GM21515 (cell line): ENCODE results near the gene MLN.

Source experiments
- ATAC-seq: cut with Tn5 transposase; IDR thresholded peaks from one replicate; pipeline ENCODE4 v1.9.1; 2021; ENCODE audit not compliant: unreplicated experiment

MLN gene

DNA sequence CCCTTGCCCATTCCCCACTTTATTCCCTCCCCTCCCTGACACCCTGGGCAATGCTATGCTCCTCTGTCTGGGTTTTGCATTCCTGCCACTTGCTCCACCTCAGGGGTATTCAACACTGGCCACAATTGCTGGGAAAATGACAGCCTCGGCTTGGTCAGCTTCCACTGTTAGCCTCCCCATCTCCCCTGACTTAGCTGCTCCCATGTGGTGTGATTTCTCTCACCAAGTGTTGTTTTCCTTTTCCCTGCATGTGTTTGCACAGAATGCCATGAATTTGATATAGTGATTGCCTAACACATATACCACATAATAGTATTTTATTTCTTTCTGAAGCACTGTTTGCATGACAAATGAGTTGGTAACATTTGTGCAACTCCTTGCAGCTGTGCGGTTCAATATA, 13.4 kb downstream of the MLN start:
- no peak for ATAC-seq

DNA sequence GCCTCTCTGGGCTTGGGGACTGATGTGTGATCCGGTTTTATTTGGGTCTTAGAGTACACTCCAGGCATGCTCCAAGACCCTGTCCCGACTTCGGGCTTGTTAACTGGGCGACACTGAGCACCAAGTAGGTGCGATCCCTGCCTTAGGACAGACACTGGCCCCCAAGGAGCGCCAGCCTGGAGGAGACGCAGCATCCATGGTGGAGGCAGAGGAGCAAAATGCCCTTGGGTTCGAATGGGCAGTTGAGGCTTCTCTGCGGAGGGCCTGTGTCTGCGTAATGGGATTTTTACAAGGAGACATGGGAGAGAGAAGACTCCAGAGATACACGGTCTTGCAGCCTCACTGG, 14.3 kb downstream of the MLN start:
- ATAC-seq, result no peak

DNA sequence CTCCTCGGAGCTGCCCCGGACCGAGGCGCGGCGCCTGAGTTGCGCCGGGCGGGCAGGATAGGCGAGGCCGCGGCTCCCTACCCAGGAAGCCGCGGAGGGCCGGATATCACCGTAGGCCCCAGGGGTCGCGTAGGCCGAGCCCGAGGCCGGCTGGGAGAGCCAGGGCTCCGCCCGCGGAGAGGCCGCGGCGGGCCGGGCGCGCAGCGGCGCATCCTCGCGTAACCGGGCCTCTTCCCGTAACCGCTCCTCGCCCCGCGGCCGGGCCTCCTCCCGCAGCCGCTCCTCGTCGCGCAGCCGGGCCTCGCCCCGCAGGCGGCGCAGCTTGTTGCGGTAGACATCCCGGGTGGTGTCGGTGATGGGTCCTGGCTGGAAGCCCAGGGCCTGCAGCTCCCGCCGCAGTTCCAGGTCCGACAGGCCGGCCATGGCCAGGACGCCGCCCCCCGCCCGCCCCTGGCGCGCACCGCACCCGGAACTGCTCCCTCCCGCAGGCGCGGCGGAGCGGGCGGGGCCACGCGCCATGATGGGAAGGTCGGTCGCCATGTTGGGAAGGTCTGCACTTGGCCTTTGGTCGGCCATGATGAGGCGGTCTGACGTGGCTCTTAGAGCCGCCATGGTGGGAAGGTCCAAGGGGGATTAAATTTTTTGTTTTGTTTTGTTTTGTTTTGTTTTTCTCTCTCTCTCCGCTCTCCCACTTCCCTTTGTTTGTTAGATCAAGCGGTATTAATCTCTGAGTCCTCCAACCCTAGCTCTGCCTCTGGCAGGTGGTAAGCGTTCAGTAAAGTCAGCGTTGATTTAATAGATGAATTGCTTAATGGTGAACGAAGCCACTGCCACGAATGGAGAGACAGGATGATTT, 14.9 kb downstream of the MLN start, which contains the start of gene LEMD2:
TSS of gene LEMD2 (minus strand) at position 437 of the 856 bp plus-strand sequence. CDS start at position 423, 14 bp downstream.
- peak; percentile 82 for ATAC-seq

DNA sequence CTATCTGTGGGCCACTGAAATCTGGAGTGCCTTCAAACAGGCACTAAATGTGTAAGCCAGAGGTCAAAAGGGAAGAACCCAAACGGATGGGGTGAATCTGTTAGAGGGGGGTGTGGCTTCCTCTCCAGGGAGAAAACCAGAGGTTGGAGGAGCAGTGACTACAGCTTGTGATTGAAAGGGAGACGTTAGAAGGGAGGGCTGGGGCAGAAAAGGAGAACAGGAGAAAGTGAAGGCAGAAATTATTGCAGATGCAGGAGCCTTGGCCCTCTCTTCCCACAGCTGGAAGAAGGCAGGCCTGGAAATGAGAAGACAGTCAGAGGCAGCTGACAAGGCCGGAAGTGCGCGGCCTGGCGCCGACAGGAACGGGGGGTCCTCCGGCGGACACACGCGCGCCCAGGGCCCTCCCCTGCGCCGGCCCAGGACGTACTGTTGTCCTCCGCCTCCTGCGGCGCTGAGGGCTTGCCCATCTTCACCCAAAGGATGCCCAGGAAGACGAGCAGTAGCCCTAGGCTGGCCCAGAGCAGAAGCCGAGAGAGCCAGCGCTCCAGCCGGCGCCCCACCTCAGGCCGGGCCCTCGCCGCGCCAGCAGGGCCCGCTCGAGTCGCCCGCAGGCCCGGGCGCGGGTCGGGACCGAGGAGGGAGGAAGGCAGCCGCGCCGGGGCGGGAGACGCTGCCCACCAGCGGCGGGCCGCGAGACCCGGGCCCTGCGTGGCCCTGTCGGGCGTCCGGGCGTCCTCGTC, 15.7 kb downstream of the MLN start:
- ATAC-seq, result peak; percentile 38

DNA sequence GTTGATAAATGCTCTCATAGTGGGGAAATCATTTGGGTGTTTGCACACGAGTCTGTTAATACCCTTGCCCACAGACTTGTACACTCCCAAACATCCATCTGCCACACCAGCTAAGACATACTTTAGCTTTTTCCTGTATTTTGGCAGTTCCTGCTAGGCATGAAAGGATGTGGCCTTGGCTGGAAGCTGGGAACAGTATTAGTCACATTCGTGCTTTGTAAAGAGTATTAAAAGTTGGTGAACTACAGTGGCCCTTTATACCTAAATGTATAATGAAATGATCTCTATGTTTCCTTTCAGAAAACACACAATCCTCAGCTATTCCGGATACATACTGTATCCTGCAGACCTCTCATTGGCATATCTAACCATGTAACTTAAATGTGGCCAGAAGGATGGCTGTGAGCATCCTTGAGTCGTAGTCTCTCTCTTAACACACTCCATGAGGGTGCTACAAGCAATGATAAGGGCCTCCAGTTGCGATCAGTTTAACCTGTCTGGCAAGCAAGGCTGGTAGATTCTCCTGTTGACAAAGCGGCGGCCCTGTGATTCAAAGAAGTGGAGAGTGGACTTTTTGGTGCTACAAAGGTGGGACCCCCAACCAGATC, 16.4 kb downstream of the MLN start:
- ATAC-seq, result no peak

DNA sequence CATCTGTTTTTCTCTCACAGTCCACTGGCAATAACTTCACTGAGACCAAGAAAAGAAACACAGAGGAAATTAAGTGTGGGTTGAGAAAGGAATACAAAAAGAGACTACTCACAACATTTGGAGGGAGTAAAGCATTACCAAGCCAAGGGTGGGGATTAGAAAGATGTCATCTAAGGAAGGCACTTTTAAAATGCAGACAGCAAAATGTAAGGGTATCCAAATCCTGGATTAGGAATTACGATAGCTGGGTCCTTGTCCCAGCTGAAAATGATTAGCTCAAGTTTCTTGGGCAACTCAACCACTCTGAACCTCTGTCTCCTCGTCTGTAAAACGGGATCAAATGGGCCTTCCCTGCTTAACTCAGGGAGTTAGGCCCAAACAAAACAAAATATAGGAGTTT, 17.1 kb downstream of the MLN start:
- ATAC-seq, result no peak

DNA sequence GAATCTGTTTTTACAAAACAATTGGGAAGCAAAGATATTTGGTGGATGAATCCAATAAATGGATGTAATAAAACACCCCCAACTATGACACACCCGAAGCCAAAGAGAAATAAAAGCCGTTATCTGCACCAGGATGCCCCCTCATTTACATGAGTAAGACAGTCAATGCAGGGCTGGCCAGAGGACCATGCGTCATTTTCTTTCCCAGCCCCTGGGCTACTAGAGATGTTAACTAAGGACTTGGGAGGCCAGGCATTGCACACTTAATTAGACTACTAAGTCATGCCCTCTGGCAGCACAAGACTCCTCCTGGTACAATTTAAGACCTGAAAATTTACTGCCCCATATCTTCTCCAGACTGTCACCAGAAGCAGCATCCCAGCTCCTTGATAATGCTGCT, 18.0 kb downstream of the MLN start:
- no peak for ATAC-seq

DNA sequence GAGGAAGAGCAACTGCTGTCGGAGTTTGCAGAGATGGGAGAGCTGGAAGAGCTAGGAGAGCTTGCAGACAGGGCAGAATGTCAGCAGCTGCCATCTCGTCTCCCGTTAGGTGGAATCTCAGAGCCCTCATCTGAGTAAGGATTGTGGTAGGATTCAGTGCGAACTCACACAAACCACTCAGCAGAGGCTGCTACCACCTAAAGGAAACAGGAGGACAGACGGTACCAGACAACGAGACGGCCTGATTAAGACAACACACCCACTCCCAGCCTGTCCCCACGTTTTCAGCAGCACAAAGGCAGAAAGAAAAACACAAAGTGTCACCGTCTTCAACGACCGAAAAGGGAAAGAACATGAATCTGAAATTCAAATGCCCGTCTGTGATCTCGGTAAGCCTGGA, 19.0 kb downstream of the MLN start:
- no peak for ATAC-seq

DNA sequence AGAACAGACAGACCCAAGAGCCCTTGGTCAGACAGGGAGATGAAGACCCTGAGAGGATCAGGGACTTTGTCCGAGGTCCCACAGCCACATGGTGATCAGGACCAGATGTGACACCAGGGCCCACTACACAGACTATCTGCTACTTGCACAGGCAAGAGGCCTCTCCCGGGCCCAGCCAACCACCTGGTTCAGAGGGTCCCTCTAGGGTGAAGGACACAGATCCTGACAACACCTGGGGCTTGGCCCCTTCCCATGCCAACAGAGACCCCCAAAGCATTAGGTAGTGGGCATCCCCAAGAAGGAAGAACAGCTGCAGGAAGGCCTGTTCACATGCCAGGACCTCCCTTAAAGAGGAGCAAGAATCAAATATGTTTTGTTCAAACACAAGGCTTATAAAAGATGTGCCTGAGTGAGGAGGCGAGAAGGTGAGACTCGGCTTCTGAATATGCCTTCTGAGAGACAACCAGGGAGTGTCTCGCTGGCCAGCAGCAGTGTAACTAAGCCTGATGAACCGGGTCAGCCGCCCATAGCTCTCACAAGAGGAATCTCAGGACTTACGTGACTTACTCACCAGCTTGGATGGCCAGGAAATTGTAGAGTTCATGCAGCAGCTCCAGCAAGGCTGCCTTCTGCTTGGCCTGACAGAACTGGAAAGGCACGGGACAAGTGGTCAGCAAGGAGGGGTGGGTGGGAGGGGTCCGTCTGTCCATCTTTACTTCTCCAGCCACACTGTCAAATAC, 19.9 kb downstream of the MLN start:
- ATAC-seq, result no peak

DNA sequence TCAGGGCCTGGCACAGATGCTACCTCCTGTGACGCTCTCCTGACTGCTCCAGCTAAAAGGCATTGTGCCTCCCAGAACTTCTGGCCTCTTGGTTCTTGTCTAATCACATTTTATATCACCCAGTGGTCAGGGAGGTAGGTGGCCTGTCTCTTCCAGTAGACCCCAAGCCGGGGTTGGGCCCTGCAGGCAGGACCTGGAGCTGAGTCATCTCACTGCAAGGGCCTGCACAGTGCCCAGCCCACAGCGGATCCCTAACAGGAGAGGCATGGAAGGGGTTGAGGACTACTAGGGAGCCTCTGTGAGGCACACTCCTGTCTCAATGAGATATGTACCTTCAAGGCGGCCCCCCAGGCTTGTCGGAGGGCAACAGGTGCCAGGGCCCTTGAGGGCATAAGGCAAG, 21.2 kb downstream of the MLN start:
- no peak for ATAC-seq

DNA sequence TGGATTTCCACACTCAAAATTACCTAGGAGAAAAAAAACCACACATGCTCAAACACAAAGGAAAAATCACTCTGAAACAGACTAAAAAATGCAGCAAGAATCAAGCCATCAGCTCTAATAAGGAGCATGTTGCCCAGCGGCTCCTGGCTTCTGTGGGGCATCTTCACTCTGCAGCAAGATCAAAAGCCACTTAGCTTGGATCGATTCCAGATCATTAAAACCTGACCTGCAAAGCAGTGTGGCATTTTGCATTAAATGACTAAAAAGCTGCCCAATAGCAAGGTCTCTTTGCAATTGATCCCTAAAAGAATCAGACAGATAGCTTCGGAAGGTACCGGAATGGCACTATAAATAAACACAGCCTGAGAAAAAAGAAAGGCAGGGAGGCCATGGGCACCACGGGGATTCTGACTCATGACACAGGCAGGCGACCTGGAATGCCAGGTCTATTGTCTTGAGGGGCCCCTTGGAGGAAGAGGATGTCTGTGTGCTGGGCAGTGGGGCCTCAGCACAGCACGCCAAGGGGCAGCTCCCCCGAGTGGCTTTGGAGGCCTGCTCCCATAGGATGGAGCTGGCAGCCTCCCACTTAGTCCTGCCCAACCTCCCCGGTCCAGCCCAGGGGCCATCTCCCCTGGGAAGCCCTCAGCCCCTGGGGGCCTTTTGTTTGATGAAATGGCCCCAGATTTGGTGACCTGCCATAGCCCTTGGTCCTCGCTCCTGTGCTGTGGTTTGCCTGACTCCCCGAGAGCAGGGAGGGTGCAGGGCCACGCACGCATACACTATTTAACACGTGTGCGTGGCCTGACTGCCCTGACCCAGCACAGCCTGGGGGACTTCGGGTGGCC, 22.4 kb downstream of the MLN start:
- ATAC-seq, result no peak

DNA sequence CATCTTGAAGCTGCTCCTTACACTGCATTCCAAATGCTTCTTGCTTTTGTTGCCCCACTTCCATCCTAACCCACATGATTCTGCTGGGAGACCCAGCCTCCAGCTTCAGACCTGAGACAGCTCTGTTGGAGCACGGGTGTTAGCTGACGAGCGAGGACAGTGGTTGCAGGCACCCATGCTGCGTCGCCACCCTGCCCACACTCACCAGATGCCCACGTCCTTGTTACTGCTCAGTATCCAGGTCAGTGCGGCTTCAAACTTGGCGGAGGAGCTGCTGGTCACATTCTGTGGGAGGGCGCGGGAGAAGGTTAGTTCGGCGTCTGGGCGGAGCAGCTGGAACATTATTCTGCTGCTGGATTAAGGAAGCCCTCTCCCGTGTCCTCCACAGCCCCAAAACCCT, 23.9 kb downstream of the MLN start:
- ATAC-seq, result no peak

DNA sequence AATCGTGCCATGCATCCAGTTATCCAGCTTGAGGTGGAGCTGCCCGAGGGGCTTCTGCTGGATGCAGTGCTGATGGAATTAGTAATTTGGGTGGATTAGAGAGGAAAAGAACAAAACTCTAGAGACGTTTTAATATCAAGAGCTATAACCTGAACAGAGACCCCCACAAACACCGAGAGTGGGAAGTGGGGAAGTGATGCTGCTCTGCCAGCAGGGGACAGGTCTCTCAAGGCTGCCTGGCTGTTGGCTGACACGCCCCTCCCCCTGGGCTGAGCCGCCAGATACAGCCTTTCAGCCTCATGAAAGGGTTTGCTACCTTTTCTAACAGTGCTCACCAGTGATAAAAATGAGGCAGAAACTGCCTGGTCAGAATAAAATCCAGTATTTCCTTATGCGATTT, 24.5 kb downstream of the MLN start:
- no peak for ATAC-seq

DNA sequence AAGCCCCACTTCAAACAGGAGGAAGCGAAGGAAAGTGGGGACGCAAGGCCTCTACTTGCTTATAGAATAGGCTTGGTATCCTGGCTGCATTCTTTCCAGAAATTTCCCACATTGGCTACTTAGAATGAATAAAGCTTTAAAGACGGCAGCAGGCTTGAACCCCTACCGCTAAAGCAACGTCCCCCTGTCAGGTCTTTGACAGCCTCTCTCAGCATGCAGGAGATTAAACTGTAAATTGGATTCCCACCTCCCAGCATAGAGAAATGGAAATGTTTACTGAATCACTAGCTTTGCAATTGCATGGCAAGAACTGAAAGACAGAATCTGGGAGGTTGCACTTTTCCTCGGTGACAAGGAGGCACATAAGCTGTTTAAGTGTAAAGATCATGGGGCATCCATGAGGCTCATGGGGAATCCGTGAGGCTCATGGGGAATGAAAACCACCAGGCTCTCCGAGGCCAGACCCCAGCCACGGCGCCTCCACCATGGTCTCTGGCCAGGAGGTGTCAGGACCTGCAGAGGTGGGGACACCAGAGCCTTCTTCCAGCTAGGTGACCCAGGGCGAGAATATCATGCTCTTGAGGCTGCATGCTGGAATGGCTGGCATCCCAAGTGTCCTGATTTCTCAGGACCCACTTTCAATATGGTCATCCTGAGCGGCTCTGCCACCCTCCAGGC, 25.2 kb downstream of the MLN start:
- no peak for ATAC-seq

DNA sequence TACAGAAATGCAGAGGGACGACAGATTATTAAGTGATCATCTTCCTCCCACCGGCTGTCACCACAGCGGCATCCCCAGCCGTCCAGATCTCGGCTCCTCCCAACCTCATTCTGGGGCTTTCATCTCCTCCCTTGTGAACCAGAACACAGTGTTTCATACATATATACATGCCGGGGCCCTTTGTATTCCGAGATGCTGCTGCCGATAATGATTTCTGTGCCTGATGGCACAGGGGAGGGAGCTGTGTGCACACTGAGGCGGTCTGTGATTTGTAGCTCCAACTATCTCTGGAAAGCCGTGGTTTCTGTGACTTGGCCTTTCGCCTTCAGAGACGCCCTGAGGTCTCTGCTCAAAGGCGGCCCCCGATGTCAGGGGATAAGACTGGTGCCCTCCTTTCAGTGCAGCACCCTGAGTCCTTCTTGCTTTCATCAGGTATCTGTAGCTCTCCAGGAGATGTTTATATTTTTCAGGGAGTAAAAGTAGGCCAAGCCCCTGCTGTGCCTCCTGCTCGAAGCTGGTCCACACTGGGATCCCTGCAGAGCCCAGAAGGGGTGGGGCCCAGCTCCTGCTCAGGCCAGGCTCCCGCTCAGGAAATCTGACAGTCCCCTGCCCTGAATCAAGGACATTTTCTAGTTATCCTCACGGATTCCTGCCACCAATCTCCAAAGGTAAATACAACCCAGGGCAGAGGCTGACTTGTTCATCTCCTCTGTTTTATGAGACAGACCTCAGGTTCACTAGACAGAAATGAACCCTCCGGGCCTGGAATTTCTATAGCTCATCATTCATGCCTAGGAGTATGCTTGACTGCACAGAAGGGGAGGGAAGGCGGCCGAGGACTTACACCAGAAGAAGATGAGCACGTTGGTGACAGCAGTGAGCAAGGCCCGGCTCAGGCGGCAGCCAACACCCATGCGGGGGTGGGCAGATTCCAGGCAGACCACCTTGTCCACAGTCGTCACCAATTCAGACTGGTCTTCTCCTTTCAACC, 26.1 kb downstream of the MLN start:
- no peak for ATAC-seq

DNA sequence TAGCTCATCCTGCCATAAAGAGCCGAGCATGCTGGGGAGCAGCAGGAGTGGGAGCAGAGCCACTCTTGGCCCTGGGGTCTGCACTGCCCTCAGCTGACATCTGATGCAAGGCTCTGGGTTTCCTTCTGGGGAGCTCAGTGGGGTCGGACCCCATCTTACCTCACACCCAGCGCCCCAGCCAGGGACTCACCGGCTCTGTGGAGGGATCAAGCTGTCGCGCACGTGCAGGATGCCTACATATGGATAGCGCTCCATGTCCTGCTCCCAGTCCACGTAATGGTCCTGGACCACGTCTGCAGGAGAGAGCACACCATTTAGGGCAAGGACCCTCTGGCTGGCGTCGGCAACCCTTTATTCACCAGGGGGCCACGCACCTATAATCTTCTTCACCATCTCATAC, 27.0 kb downstream of the MLN start:
- no peak for ATAC-seq

DNA sequence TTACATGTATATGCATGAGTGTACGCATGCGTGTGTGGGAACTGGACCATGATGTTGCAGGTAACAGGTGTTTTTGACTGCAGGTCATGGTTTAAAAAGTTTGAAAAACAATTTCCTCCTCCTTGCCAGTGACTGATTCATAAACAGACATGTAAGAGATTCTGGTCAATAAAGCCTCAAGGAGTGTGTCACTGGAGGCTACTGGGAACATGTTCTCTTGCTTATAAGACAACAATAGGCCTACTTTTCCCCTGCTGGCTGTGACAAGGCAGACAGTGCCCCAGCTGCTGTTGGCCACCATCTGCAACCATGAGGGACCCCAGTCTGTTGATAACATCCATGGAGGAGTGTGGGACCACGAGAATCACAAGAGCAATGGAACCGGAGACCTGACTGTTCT, 27.6 kb downstream of the MLN start:
- no peak for ATAC-seq

DNA sequence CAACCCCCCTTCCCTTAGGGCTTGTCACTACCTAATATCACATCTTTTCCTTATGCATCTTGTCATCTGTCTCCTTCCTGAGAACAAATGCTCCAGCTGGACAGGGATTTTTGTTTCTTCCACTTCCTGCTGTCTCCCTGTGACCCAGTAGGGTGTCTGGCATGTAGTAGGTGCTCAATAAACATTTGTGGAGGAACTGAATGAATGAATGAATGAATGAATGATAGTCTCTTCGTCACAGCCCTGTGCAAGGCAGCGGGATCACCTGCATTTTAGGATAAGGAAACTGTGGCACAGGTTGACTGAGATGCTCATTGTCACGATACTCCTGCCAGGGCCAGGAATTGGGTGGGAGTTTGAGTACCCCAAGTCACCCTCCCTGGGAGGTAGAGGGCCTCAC, 29.0 kb downstream of the MLN start:
- ATAC-seq, result no peak
